ENCODE data around the gene SELENOI. TPM values are rescaled to one million over a fixed set of nuclear protein-coding genes. Genes with fewer than 3 reads are reported as not detected.

The SELENOI gene
- total and polyA plus RNA-seq, 2 donors (not counting 3 experiments of a cell fraction or from before 2014, with no cell fraction given): 10.8 to 25.3 TPM

- dilution Hi-C loops (cut with MboI; ENCODE audit: extremely low pct_ligation_motif_present, low sequenced_read_pairs) (no loop called here), intact Hi-C loops (cut with micrococcal nuclease) (no loop called here)
- no peaks in the 10 kb centered on the region for H4K20me1 ChIP-seq (replicated peaks; ENCODE audit: control insufficient read depth, extremely low read depth, insufficient read depth, low read length)
- H3K9me1 ChIP-seq (replicated peaks; ENCODE audit: control insufficient read depth, extremely low read depth, insufficient read depth, low read length): no peaks in the 10 kb centered on the region
- no peak for FAIRE-seq
- ChIA-PET POLR2A (no interaction called here), CTCF (interaction anchor here (0.7 kb wide), 1 partner anchor 18 kb away, joined by 3 read pairs; no protein-coding TSS in a partner anchor)
- H3K9me3 ChIP-seq (replicated peaks; ENCODE audit: control insufficient read depth, insufficient read depth, low read length): no peaks in the 10 kb centered on the region
- no peaks in the 10 kb centered on the region for H3K36me3 ChIP-seq (ENCODE audit: control insufficient read depth in 2 of 2, extremely low read depth in 1 of 2, insufficient read depth in 2 of 2, low read length in 2 of 2)
- no peak for DNase-seq (ENCODE audit: low read depth, low spot score)
- H2AFZ ChIP-seq (ENCODE audit: low read depth, low read length): no peak overlapping the region
- no peaks in the 10 kb centered on the region for H3K79me2 ChIP-seq (ENCODE audit: control insufficient read depth, insufficient read depth, low read length)
- no peak overlapping the region for H3K9ac ChIP-seq (replicated peaks; ENCODE audit: extremely low read depth, insufficient read depth, low read length)
- peaks cover 7 to 8% of the 10 kb centered on the region in 2 experiments for H3K27me3 ChIP-seq (ENCODE audit: control insufficient read depth in 2 of 2, insufficient read depth in 2 of 2, low read length in 2 of 2)
- no TSS peak for BruUV-seq (replicated peaks)
- TF ChIP-seq MYC (IDR thresholded peaks at IDR 0.05; ENCODE audit: low read depth, low read length) (no peak), GATA2 (IDR thresholded peaks at IDR 0.05; ENCODE audit: insufficient read depth, insufficient read length, low read depth, low read length) (no peak), JUN (IDR thresholded peaks at IDR 0.05; ENCODE audit: borderline replicate concordance, insufficient read depth, insufficient read length, low read depth) (no peak), POLR2AphosphoS5 (IDR thresholded peaks at IDR 0.05; ENCODE audit: insufficient read depth, low read depth, low read length) (no peak)
- no peak overlapping the region for H3K4me2 ChIP-seq (ENCODE audit: insufficient read depth, low read length)
- H3K4me3 ChIP-seq (replicated peaks in 1 of 3; ENCODE audit: insufficient read depth in 1 of 3, low read depth in 1 of 3, low read length in 3 of 3): no peak overlapping the region
- H3K4me1 ChIP-seq (ENCODE audit: control insufficient read depth, extremely low read depth, insufficient read depth, low read length): no peaks in the 10 kb centered on the region
- H3K27ac ChIP-seq (ENCODE audit: insufficient read depth, low read depth, low read length): no peak overlapping the region
Observed at GRCh38 chr2:26430826-26431225, 84.9 kb downstream of the SELENOI start.

- Histone ChIP-seq H3K4me1 (ENCODE audit: control insufficient read depth, extremely low read depth, insufficient read depth, low read length) (no peaks in the 10 kb centered on the region), H3K4me3 (replicated peaks in 1 of 3; ENCODE audit: insufficient read depth in 1 of 3, low read depth in 1 of 3, low read length in 3 of 3) (no peak overlapping the region), H4K20me1 (replicated peaks; ENCODE audit: control insufficient read depth, extremely low read depth, insufficient read depth, low read length) (no peaks in the 10 kb centered on the region), H3K9me1 (replicated peaks; ENCODE audit: control insufficient read depth, extremely low read depth, insufficient read depth, low read length) (no peaks in the 10 kb centered on the region), H3K27ac (ENCODE audit: insufficient read depth, low read depth, low read length) (no peak overlapping the region), H3K9ac (replicated peaks; ENCODE audit: extremely low read depth, insufficient read depth, low read length) (no peak overlapping the region), H3K4me2 (ENCODE audit: insufficient read depth, low read length) (no peak overlapping the region), H3K9me3 (replicated peaks; ENCODE audit: control insufficient read depth, insufficient read depth, low read length) (no peaks in the 10 kb centered on the region), H3K27me3 (ENCODE audit: control insufficient read depth in 2 of 2, insufficient read depth in 2 of 2, low read length in 2 of 2) (peaks cover 7 to 10% of the 10 kb centered on the region in 2 experiments), H3K36me3 (ENCODE audit: control insufficient read depth in 2 of 2, extremely low read depth in 1 of 2, insufficient read depth in 2 of 2, low read length in 2 of 2) (no peaks in the 10 kb centered on the region), H2AFZ (ENCODE audit: low read depth, low read length) (no peak overlapping the region), H3K79me2 (ENCODE audit: control insufficient read depth, insufficient read depth, low read length) (no peaks in the 10 kb centered on the region)
- ChIA-PET CTCF (no interaction called here), POLR2A (no interaction called here)
- dilution Hi-C loops (cut with MboI; ENCODE audit: extremely low pct_ligation_motif_present, low sequenced_read_pairs): no loop called here
- intact Hi-C loops (cut with micrococcal nuclease): no loop called here
- DNase-seq (ENCODE audit: low read depth, low spot score) (no peak), FAIRE-seq (no peak)
- BruUV-seq (replicated peaks): no TSS peak
- TF ChIP-seq POLR2A (IDR thresholded peaks at IDR 0.05; ENCODE audit: low read depth, low read length) (no peak), POLR2AphosphoS5 (IDR thresholded peaks at IDR 0.05; ENCODE audit: insufficient read depth, low read depth, low read length) (no peak), JUN (IDR thresholded peaks at IDR 0.05; ENCODE audit: borderline replicate concordance, insufficient read depth, insufficient read length, low read depth) (no peak), MYC (IDR thresholded peaks at IDR 0.05; ENCODE audit: low read depth, low read length) (no peak), MAX (IDR thresholded peaks at IDR 0.05; ENCODE audit: insufficient read depth, insufficient read length) (no peak)
- TF ChIP-seq, protein P1, sequence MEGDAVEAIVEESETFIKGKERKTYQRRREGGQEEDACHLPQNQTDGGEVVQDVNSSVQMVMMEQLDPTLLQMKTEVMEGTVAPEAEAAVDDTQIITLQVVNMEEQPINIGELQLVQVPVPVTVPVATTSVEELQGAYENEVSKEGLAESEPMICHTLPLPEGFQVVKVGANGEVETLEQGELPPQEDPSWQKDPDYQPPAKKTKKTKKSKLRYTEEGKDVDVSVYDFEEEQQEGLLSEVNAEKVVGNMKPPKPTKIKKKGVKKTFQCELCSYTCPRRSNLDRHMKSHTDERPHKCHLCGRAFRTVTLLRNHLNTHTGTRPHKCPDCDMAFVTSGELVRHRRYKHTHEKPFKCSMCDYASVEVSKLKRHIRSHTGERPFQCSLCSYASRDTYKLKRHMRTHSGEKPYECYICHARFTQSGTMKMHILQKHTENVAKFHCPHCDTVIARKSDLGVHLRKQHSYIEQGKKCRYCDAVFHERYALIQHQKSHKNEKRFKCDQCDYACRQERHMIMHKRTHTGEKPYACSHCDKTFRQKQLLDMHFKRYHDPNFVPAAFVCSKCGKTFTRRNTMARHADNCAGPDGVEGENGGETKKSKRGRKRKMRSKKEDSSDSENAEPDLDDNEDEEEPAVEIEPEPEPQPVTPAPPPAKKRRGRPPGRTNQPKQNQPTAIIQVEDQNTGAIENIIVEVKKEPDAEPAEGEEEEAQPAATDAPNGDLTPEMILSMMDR (IDR thresholded peaks at IDR 0.05; ENCODE audit: extremely low read depth in 1 of 2, insufficient read depth in 1 of 2, low read depth in 1 of 2, low read length in 2 of 2): no peak
Observed at GRCh38 chr2:26432363-26432762, 86.4 kb downstream of the SELENOI start.
